OCI-M2 (cell line): ENCODE data around the gene RELB.
A peak's percentile ranks its signal among the peaks of the same experiment; 100 is the strongest.

Experiments used
- DNase-seq: peaks from one replicate; lab custom pipeline; 2025; ENCODE audit not compliant: unreplicated experiment; lab: John Stamatoyannopoulos, UW

RELB gene

DNA sequence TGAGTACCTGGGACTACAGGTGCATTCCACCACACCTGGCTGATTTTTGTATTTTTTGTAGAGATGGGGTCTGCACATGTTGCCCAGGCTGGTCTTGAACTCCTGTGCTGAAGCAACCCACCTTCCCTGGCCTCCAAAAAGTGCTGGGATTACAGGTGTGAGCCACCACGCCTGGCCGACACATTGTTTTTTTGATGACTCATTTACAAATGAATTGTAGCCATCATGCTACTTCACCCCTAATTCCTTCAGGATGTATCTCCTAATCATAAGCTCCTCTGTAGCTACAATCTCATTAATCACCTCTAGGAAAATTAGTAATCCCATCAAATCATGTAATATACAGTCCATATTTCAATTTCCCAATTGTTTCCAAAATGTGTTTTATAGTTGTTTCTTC lies 17.9 kb downstream of the RELB start:
- no peak for DNase-seq

DNA sequence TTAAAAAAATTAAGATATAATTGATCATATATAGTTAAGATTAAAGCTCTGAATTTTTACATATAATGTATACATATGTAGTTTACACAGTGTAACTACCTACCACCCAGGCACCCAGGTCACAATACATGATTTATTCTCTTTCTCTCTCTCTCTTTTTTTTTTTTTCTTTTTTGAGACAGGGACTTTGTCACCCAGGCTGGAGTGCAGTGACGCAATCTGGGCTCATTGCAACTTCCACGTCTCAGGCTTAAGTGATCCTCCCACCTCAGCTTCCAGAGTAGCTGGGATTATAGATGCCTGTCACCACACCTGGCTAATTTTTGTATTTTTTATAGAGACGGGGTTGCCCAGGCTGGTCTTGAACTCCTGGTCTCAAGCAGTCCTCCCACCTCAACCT lies 18.8 kb downstream of the RELB start:
- DNase-seq, result no peak

DNA sequence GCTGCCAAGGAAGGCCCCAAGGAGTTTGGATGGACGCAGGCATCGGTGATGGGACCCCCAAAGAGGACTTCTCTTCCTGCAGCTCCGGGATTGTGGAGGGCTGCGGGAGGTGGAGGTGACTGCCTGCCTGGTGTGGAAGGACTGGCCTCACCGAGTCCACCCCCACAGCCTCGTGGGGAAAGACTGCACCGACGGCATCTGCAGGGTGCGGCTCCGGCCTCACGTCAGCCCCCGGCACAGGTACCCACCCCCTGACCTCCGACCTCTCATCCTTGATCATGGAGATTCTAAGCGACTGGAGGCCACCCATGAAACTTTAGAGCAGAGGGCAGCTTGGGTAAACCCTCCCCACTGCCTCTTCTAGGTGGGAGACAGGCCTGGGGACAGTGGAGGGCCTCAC lies 20.7 kb downstream of the RELB start:
- no peak for DNase-seq

DNA sequence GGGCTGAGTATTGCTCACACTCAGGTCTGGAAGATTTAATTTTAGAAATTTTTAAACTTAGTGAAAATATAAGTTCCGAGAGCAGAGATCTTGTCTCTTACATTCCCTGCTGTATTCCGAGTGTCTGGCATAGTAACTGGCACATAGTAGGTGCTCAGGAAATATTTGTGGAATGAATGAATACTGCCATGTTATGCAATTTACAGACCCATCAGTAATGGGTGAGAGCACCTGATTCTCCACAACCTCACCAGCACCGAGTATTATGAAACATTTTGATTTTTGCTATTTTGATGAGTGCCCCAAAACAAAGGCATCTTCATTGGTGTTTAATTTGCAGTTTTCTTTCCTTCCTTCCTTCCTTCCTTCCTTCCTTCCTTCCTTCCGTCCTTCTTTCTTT lies 21.8 kb downstream of the RELB start:
- DNase-seq, result no peak

DNA sequence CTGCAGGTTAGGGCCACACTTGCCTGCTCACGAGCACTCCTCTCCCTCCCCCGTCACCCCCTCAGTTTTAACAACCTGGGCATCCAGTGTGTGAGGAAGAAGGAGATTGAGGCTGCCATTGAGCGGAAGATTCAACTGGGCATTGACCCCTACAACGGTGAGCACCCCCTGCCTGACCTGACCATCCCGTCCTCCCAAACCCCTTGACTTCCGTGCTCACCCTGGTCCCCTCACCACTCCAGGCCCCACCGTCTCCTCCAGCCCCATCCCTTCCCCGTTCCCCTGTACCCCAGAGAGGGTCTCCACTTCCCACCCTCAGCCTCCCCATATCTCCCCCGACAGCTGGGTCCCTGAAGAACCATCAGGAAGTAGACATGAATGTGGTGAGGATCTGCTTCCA lies 24.0 kb downstream of the RELB start:
- no peak for DNase-seq

DNA sequence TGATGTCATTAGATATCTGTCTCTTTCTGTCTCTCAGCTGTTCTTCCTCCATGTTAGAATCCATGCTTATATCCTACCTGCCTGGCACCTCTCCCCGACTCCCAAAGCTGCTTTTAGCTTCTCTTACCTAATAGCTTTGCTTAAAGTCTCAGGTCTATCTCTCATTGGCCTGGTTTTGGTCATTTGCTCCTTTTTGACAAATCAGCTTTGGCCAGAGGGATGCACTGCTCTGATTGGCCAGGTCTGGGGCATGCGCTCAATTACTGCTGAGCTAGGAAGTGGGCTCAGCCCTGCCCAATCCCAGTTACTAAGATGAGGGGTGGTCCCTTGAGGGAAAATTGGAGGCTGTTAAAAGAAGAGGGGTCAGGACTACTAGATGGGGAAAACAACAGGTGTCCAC lies 26.1 kb downstream of the RELB start:
- no peak for DNase-seq

DNA sequence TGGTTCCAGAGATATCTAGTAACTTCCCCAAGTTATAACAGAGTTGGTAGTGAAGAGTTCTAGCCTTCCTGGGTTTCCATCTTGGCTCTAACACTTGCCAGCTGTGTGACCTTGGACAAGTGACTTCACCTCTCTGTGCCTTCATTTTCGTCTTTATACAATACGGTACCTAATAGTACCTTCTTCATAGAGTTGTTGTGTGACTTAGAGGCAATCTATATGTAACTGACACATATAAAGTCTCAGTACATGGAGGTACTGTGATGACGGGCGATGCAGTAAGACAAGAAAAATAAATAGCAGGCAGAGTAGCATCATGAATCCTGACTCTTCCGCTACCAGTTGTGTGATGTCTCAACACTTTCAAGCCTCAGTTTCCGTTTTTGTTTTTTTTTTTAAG lies 29.6 kb downstream of the RELB start:
- DNase-seq, result no peak

DNA sequence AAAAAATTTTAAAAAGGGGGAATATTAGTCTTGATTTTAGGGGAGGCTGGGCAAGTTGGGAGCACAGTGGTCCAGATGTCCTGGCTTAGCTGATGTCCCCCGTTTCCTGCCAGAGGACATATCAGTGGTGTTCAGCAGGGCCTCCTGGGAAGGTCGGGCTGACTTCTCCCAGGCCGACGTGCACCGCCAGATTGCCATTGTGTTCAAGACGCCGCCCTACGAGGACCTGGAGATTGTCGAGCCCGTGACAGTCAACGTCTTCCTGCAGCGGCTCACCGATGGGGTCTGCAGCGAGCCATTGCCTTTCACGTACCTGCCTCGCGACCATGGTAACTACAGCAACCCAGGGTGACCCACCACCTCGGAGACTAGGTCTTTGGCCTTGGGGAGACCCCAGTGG lies 31.2 kb downstream of the RELB start:
- no peak for DNase-seq

DNA sequence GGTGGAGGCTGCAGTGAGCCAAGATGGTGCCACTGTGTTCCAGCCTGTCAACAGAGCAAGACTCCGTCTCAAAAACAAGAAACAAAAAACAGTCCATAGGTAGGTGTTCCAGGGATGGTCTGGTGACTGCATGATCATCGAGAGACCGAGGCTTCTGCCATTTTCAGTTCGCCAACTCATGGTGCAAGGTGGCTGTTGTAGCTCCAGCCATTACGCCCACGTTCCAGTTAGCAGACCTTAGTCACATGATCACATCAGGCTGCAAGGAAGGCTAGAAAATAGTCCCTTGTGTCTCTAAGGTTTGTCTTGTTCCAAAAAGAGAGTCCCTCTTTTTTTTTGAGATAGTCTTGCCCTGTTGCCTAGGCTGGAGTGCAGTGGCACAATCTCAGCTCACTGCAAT lies 34.5 kb downstream of the RELB start:
- DNase-seq, result no peak

DNA sequence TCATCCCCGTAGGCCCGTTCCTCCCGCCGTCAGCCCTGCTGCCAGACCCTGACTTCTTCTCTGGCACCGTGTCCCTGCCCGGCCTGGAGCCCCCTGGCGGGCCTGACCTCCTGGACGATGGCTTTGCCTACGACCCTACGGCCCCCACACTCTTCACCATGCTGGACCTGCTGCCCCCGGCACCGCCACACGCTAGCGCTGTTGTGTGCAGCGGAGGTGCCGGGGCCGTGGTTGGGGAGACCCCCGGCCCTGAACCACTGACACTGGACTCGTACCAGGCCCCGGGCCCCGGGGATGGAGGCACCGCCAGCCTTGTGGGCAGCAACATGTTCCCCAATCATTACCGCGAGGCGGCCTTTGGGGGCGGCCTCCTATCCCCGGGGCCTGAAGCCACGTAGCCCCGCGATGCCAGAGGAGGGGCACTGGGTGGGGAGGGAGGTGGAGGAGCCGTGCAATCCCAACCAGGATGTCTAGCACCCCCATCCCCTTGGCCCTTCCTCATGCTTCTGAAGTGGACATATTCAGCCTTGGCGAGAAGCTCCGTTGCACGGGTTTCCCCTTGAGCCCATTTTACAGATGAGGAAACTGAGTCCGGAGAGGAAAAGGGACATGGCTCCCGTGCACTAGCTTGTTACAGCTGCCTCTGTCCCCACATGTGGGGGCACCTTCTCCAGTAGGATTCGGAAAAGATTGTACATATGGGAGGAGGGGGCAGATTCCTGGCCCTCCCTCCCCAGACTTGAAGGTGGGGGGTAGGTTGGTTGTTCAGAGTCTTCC lies 36.3 kb downstream of the RELB start:
- no peak for DNase-seq

DNA sequence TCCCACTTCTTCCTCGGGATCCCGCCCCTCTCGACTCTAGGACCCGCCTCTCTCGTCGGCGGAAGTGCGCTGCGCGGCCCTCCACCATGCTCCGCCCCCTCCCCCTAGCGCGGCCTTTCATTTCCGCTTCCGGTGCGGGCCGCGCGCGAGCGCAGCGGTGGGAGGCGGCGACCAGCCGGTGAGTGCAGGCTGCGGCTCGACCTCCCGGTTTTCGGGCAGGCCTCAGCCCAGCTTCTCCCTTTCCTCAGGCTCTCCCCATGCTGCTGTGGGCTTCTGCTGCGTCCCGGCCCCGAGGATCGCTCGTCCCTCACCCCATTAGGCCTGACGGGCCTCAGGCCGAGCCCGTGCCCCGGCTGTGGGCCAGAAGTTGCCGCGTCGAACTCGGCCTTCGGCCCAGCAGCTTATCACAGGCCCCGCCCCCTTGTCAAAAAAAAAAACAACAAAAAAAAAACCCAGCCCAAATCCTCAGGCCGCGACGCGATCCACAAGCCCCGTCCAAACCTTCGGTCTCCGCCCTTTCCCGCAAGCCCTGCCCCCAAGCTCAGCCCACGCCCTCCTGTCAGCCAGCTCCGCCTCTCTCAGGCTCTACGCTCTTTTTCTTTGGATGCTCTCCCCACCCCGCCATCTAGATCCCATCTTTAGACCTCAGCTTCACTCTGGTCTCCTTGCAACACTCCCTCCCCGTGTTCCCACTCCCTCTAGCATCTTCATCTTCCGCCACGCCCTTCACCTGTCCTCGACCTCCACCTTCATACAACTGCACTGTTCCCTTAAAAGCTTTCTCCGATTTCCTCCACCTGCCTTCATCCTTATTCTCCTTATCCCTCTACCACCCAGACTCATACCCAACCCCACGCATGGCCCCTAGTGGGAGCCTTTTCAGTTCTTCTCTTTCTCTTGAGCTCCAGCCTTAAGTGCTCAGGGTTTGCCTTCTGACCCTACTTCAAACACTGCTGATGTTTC lies 37.9 kb downstream of the RELB start, which contains the start of gene CLASRP:
CLASRP (plus strand) TSS at position 115 of the 963 bp plus-strand sequence. CDS start 1,168 bp downstream, outside the sequence.
- DNase-seq, result peak; percentile 28

DNA sequence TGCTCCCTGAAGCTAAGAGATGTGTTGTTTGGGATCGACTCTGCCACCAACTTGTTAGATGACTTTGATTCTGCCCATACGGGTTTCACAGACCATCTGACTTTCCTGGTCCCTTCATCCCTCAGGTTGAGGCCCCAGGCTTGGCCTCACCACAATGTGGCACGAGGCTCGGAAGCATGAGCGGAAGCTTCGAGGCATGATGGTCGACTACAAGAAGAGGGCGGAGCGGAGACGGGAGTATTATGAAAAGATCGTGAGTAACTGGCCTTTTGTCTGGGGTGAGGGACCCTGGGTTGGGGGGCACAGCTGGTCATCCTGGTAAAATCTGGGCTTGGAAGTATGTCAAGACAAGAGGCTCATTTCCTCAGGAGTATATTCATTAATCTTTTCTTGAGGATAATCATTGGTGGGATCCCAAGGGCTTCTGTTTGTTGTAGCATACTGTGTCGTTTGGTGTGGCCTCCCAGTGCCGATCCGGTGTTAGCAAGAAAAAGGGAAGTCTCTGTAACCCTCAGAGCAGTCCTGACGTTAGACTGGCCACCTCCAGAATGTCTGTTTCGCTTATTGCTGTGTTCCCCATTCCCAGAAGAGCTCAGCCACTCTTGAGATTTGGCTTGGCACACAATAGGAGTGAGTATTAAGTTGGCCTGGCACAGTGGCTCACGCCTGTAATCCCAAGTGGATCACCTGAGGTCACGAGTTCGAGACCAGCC lies 39.0 kb downstream of the RELB start:
- DNase-seq, result no peak

DNA sequence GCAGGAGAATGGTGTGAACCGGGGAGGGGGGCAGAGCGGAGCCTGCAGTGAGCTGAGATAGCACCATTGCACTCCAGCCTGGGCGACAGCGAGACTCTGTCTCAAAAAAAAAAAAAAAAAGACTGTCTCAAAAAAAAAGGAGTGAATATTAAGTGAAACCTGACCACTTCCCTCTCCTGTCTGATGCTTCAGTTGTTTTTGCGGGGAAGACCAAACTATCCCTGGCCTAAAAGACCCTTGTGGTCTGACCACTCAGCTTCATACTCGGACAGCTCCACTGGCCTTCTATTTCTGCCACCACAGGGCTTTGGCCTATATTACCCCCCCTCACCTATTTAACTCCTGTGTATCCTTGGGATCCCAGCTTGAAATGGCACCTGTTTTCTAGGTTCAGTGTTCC lies 39.9 kb downstream of the RELB start:
- DNase-seq, result no peak

DNA sequence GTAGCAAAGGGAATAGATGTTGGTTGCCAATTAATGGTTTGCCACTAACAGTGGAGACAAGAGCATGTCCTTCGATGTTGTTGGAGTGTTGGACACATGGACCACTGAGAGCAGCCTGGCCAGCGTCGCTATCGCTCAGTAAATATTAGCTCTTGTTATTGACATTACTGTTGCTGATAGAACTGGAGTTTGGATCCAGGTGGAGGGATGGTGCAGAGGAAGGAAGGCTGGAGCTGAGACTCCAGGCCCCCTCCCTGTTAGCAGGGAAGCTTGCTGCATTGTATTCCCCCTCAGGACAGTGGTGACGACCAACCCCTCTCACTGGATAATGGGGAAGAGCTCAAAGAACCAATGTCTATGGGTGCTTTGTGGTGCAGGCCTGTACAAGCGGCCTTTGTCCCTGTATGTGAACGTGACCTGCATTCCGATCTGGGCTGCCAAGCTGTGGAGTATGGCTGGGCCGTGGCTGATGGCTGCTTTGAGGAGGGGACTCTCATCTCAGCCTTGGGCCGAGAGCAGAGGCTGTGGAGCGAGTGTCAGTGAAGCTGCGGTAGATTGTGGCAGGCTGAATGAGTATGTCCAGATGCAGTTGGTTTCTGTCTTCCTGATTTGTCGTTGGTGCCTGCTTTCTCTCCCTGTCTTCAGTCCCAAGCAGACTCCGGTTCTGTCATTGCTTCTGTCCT lies 44.5 kb downstream of the RELB start:
- DNase-seq, result no peak

DNA sequence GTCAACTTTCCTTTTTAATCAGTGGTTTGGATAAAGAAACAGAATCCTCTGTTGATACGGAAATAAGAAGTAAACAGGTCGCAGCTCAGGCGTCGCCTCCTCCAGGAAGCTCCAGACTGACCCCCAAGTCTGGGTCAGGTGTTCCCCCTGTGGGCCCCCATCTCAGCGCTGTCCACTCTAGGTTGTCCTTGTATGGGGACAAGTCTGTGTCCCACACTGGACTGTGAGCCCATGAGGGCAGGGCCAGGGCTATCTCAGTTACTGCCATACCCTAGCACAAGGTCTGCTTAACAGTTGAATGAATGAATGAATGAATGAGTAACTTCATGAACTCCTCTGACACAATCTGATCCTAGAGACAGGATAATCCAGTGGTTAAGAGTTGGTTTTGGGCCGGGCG lies 45.1 kb downstream of the RELB start:
- no peak for DNase-seq

DNA sequence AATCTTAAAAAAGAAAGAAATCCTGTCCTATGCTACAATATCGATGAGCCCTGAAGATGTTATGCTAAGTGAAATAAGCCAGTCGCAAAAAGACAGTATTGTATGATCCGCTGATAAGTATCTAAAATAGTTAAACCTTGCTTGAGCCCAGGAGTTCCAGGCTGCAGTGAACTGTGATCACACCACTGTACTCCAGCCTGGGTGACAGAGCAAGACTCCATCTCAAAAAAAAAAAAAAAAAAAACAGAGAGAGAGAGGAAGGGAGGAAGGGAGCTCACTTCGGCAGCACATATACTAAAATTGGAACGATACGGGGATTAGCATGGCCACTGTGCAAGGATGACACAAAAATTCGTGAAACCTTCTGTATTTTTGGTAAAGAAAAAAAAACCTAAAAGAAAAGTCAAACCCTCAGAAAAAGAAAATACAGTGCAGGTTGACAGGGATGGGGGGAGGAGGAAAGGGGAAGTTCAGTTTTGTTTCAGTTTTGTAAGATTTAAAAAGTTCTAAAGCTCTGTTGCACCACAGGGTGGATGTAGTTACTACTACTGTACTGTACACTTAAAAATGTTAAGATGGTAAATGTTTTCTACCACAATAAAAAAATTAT lies 46.0 kb downstream of the RELB start:
- no peak for DNase-seq

DNA sequence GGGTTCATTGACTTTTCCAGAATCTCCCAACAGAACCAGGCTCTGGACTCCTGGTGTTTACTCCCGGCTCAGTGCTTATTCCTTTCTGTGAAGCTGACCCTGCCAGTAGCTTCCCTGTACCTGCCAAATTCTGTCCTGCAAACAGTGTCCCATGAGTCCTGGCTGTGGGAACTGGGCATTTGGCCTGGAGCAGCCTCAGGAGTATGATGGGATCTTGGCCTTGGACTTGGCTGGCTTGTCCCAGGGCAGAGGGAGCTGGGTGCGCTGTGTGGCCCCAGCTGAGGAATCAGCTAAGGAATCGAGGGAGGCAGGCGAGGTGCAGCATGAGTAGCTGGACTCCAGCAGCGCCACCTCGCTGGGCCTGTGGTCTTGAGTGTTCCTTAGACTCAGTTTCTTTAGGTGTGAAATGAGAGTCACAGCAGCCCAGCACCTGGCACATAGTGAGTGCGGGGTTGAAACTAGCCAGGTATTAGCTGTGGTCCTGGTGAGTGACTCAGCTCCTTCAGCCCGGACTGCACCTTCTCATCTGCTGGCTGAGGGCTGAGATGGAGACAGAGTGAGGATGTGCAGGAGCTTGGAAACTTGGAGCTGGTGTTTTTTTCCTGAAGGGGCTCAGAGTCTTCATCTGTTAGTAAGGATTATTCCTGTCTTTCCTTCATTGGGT lies 47.9 kb downstream of the RELB start:
- DNase-seq, result no peak

DNA sequence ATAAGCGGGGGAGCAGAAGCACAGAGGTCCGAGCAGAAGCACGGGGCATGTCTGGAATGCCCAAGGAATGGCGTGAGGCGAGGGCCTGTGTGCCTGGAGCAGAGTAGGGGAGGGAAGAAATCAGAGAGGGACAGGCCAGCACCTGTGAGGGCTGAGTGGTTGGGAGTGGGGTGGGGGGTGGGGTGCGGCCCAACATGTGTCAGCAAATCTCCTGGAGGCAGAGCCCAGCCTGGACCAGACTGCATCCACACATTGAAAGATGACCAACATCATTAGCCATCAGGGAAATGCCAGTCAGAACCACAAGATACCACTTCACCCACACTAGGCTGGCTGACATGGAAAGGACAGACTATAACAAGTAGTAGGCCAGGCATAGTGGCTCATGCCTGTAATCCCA lies 48.8 kb downstream of the RELB start:
- DNase-seq, result no peak

DNA sequence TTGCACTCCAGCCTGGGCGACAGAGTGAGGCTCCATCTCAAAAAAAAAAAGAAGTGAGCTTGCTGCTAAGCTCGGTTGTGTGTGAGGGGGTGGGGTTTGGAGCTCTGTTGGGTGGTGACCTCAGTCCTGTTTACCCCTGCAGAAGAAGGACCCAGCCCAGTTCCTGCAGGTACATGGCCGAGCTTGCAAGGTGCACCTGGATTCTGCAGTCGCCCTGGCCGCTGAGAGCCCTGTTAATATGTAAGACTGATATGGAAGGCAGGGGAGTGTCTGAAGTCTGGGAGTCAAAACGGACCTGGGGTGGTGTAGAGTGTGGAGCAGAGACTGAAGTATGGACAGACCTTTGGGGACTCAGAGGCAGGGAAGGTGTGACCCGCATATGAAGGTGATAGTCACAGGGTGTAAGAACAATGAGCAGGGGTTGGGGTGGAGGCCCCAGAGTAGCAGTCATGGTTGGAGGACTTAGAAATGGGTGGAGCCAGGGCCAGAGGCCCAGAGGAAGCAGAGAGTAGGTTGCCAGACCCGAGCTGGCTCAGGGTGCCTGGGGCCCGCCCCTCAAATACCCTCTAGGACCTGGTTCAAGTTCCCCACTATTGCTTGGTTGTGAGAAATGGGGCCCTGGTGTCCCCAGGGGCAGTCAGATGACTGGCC lies 50.8 kb downstream of the RELB start:
- no peak for DNase-seq
